ENCODE measurements around the gene GLRX.
"Not testable (repeated sequence)": the region's sequence is repeated elsewhere in the genome, so short reads cannot be mapped to it uniquely, and the experiment has no call there.

The GLRX gene

DNA sequence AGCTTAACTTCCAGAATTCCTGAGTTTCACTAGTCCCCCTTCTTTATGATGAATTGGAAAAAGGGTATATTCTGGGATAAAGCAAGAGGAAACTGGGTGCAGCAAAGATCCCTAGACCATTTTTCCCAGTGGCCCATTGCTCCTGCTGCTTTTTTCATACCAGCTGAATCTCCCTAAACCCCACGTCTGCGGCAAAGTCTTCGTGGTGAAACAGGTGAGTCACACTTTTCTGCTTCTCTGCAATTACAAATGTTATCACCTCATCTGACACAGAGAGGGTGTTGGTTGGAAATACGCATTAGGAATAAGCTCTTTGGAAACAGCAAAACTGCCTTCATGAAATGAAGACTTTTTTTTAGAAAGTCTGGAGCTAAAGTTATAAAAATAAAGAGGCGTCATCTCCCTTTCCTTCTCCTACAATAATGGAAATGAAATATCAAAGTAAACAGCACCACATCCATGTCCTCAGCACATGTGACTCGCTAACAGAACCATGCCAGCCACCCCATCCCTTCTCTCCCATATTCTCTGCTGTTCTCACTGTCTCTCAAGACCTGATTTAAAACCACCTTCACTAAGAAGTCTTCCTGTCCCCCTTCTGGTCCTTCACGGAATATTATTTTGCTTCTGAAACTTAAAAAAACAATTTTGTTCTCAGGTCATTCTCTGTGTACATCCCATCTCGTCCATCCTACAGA, 39.5 kb upstream of the GLRX start:
- Histone ChIP-seq H3K27me3 (ENCODE audit: insufficient read depth, low read length) (no peaks in the 10 kb centered on the region), H3K9me3 (ENCODE audit: insufficient read depth, low read depth, low read length) (no peaks in the 10 kb centered on the region), H3K4me1 (ENCODE audit: insufficient read depth, low read length) (peaks cover 17% of the 10 kb centered on the region), H3K9ac (ENCODE audit: low read depth, low read length) (no peak overlapping the region), H3K4me3 (ENCODE audit: low read length) (no peak overlapping the region), H3K27ac (ENCODE audit: low read depth, low read length) (no peak overlapping the region), H3K36me3 (ENCODE audit: insufficient read depth, low read length) (no peaks in the 10 kb centered on the region)
- WGBS, result 80% methylated on average over 7 of the region's 8 CpGs

DNA sequence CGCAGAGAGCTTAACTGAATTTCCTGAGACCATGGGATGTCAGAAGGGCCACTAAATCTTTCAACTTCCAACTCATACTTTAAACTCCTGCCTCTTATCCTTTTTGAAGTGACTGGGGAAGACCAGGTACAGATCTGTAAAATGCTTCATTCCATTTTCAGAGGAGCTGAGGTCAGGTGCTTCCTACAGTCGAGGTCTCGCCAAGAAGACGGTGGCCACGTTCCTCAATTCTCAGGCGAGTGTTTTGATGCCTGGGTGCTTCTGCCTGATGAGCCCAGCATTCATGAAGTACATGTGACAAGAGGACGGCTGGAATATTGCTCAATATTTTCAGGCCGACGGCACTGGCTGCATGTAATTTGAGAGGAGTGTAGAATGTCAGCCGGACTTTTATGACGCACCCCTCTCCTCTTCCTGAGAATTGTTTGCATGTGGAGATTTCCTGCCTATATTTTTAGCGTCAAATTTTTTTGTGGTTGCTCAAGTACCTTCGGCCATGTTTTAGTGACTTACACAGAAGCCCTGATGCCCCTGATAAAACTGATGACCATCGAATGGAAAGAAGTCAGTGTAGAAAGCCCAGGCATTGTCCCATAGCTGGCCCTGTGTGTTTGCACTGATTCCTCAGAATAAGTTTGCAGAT, 38.8 kb upstream of the GLRX start:
- Histone ChIP-seq H3K27me3 (ENCODE audit: insufficient read depth, low read length) (no peaks in the 10 kb centered on the region), H3K4me3 (ENCODE audit: low read length) (no peak overlapping the region), H3K27ac (ENCODE audit: low read depth, low read length) (no peak overlapping the region), H3K9ac (ENCODE audit: low read depth, low read length) (no peak overlapping the region), H3K4me1 (ENCODE audit: insufficient read depth, low read length) (peaks cover 17% of the 10 kb centered on the region), H3K36me3 (ENCODE audit: insufficient read depth, low read length) (no peaks in the 10 kb centered on the region), H3K9me3 (ENCODE audit: insufficient read depth, low read depth, low read length) (no peaks in the 10 kb centered on the region)
- 95% methylated on average over 14 of the region's 14 CpGs for WGBS

DNA sequence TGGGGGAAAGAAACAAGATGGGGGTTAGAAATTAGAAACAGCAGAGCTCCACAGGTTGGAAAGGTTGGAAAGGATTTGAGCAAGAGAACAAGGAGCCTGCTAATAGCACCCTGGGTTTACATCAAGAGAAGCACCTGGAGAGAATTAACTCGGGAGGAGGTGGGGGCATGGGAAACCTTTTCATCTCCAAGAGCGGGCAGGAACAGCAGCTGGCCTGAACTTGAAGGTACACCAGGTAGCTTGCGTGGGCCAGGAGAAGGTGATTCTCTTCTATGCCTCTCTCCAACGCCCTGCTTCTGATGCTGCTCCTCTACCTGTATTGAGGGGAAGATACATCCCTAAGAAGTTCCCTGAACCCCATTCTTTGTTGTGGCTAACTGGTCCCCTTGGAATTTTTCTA, 37.1 kb upstream of the GLRX start:
- no peak overlapping the region for H3K4me3 ChIP-seq (ENCODE audit: low read length)
- H3K36me3 ChIP-seq (ENCODE audit: insufficient read depth, low read length), result no peaks in the 10 kb centered on the region
- H3K9ac ChIP-seq (ENCODE audit: low read depth, low read length), result no peak overlapping the region
- no peaks in the 10 kb centered on the region for H3K27me3 ChIP-seq (ENCODE audit: insufficient read depth, low read length)
- no peaks in the 10 kb centered on the region for H3K9me3 ChIP-seq (ENCODE audit: insufficient read depth, low read depth, low read length)
- H3K27ac ChIP-seq (ENCODE audit: low read depth, low read length), result no peak overlapping the region
- peaks cover 17% of the 10 kb centered on the region for H3K4me1 ChIP-seq (ENCODE audit: insufficient read depth, low read length)
- WGBS, result 82% methylated on average over 4 of the region's 4 CpGs

DNA sequence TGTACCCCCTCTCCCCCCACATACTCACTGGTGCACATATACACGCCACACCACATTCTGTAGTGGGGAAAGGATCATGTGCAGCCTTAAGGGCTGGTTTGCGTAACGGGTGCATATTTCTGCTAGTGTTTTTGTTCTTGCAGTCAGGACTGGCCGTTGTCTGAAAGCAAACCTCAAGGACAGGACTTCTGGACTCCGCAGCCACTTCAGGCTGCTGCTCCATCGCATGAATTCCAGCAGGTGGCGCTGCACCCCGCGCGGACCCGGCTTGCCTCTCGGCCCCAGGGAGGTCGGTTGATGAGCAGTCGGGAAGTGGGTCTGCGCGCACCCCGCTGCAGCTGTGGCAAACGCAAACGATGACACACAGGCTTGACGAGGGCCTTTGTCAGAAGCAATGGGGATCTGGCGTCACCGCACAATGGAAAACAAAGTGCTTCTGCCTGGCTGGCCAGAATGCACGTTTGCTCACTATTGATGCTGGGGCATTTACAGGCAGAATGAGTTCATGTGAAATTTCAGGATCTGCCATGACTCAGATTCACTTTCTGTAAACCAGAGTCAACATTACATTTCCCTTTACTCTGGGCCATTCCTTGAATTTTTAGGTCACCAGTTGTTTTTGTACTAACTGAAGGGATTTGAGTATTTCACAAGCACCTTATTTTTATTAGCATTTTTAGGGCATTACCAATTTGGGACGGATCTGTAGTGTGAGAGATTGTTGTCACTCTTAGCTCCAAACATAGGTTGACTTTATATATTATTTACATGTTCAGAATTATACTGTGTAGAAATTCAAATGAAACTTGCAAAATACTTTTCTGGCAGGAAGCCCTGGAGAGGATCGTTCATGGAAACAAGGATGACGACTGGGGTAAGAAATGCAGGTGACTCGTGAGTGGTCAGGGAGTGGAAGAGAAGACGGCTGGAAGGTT, 36.4 kb upstream of the GLRX start:
- Histone ChIP-seq H3K4me1 (ENCODE audit: insufficient read depth, low read length) (peaks cover 17% of the 10 kb centered on the region), H3K27ac (ENCODE audit: low read depth, low read length) (peak overlapping the region; percentile 14; the same call in 1 of the 2 replicates), H3K9me3 (ENCODE audit: insufficient read depth, low read depth, low read length) (no peaks in the 10 kb centered on the region), H3K9ac (ENCODE audit: low read depth, low read length) (peak overlapping the region; percentile 3; the same call in 1 of the 2 replicates), H3K27me3 (ENCODE audit: insufficient read depth, low read length) (no peaks in the 10 kb centered on the region), H3K4me3 (ENCODE audit: low read length) (peak overlapping the region; percentile 18), H3K36me3 (ENCODE audit: insufficient read depth, low read length) (no peaks in the 10 kb centered on the region)
- 14% methylated on average over 26 of the region's 28 CpGs for WGBS

DNA sequence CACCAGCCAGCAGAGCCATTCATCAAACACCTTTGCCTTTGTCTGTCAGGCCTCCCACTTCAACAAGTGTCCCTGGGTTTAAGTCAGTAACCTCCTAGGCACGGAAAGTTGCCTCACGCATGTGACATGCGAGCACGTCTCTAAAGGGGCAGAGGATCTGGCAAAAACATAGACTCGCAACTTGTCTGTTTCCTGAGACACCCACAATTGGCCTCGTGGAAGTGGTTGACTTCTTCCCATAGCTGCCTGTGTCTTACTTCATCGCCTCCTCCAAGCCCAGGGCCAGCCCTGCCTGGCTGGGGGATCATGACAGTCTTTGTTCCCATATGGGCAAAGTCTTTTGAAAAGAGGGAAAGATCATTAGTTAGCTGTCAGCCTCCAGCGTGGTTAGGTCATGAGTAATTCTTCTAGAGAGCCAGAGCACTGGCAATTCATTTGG, 35.5 kb upstream of the GLRX start:
- peaks cover 10% of the 10 kb centered on the region for H3K4me1 ChIP-seq (ENCODE audit: insufficient read depth, low read length)
- no peak overlapping the region for H3K4me3 ChIP-seq (ENCODE audit: low read length)
- no peaks in the 10 kb centered on the region for H3K9me3 ChIP-seq (ENCODE audit: insufficient read depth, low read depth, low read length)
- H3K9ac ChIP-seq (ENCODE audit: low read depth, low read length), result no peak overlapping the region
- H3K27ac ChIP-seq (ENCODE audit: low read depth, low read length), result no peak overlapping the region; the same call in 1 of the 2 replicates
- H3K27me3 ChIP-seq (ENCODE audit: insufficient read depth, low read length), result no peaks in the 10 kb centered on the region
- H3K36me3 ChIP-seq (ENCODE audit: insufficient read depth, low read length), result no peaks in the 10 kb centered on the region
- WGBS, result 86% methylated on average over 8 of the region's 8 CpGs

DNA sequence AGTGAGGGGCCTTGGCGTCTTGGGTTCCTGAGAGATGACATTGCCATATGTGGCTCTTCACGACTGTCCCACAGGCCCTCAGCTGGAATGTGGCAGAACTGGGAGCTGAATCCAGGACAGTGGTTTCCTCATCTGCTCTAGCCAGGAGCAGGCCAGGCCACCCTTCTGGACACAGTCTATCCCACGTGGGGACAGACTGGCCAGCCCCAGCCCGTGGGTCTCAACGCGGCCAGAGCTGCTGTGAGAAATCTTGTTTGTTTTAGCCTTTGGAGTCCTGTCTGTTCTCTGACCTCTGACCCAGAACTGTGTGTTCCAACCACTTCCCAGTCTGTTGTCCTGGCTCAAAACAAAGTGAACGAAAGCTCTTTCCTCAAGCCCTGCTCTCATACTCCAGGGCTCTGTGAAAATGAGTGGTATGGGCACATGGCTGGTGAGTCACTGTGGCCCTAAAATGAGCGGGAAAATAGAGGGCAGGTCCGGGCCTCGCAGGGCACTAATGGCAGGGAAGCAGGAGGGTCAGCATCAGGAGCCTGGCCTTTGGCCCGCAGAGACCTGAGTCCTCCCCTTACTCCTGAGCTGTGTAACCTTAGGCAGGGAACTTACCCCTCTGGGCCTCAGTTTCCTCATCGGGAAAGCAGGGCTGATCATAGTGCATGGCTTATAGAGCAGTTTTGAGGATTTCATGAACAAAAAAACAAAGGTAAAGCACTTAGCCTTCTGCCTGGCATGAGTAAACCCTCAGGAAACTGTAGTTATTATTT, 34.8 kb upstream of the GLRX start:
- H3K9me3 ChIP-seq (ENCODE audit: insufficient read depth, low read depth, low read length), result no peaks in the 10 kb centered on the region
- H3K27ac ChIP-seq (ENCODE audit: low read depth, low read length), result no peak overlapping the region; the same call in 1 of the 2 replicates
- 87% methylated on average over 12 of the region's 12 CpGs for WGBS
- no peak overlapping the region for H3K9ac ChIP-seq (ENCODE audit: low read depth, low read length)
- peaks cover 9% of the 10 kb centered on the region; the same call in 1 of the 2 replicates for H3K4me1 ChIP-seq (ENCODE audit: insufficient read depth, low read length)
- no peaks in the 10 kb centered on the region for H3K27me3 ChIP-seq (ENCODE audit: insufficient read depth, low read length)
- no peak overlapping the region for H3K4me3 ChIP-seq (ENCODE audit: low read length)
- no peaks in the 10 kb centered on the region for H3K36me3 ChIP-seq (ENCODE audit: insufficient read depth, low read length)

DNA sequence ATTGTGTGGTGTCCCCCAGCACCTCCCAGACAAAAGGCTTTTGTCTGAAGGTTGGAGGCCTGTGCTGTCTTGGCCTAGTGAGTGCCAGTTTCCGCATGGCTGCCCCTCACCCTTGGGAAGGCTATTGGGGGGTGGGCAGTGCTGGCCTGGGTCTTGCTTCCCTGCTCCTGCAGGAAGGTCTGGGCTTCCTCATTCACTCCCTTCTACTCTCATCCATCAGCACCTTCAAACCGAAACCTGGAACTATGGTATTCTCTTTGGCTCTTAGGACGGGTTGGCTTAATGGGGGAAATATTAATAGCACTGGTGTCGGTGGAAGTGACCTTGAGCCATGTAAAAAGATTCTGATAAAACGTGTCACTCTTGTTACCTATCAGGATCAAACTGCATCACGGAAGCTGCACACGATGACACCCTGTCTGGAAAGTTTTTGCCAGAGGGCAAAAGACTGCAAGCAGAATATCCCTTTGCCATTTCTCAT, 34.0 kb upstream of the GLRX start:
- Histone ChIP-seq H3K9ac (ENCODE audit: low read depth, low read length) (no peak overlapping the region), H3K9me3 (ENCODE audit: insufficient read depth, low read depth, low read length) (no peaks in the 10 kb centered on the region), H3K27me3 (ENCODE audit: insufficient read depth, low read length) (no peaks in the 10 kb centered on the region), H3K4me3 (ENCODE audit: low read length) (no peak overlapping the region), H3K36me3 (ENCODE audit: insufficient read depth, low read length) (no peaks in the 10 kb centered on the region), H3K27ac (ENCODE audit: low read depth, low read length) (no peak overlapping the region), H3K4me1 (ENCODE audit: insufficient read depth, low read length) (peaks cover 9% of the 10 kb centered on the region; the same call in 1 of the 2 replicates)
- 95% methylated on average over 7 of the region's 7 CpGs for WGBS

DNA sequence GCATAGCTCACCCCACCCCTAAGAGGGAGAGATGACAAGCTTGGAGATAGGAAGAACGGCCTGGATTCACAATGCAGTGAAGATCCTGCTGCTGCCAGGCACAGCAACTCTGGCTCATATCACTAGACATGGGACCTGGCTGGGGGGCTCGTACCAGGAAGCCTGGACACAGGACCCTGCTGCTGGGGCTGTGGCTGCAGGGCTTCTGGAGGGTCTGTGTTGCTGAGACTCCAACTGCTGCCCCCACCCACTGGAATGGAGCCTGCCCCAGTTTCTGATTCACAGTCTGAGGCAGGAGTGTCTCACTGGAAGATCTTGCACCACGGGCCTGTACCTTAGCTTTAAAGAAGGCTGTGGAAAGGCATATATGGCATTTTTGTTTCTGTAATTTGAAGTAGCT, 31.0 kb upstream of the GLRX start:
- Histone ChIP-seq H3K36me3 (ENCODE audit: insufficient read depth, low read length) (no peaks in the 10 kb centered on the region), H3K27ac (ENCODE audit: low read depth, low read length) (no peak overlapping the region), H3K9me3 (ENCODE audit: insufficient read depth, low read depth, low read length) (no peaks in the 10 kb centered on the region), H3K4me1 (ENCODE audit: insufficient read depth, low read length) (no peaks in the 10 kb centered on the region; the same call in 1 of the 2 replicates), H3K27me3 (ENCODE audit: insufficient read depth, low read length) (no peaks in the 10 kb centered on the region), H3K4me3 (ENCODE audit: low read length) (no peak overlapping the region), H3K9ac (ENCODE audit: low read depth, low read length) (no peak overlapping the region)
- 98% methylated on average over 3 of the region's 3 CpGs for WGBS

DNA sequence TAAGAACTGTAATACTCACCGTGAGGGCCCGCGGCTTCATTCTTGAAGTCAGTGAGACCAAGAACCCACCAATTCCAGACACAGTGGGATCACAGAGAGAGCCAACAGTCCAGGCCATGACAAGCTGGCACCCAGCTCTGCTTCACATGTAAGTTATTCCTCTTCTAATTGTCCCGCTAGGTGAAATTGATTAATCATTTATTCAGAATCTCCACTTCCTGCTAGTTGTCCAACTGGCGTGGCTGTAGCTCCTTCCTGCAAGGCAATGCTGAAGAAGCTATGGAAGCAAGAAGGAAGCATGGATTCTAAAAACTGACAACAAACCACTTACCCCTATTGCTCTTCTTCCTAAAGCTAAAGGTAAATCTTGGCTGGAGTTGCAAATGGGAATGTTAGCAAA, 30.0 kb upstream of the GLRX start:
- Histone ChIP-seq H3K4me3 (ENCODE audit: low read length) (no peak overlapping the region), H3K9me3 (ENCODE audit: insufficient read depth, low read depth, low read length) (no peaks in the 10 kb centered on the region), H3K27me3 (ENCODE audit: insufficient read depth, low read length) (no peaks in the 10 kb centered on the region), H3K36me3 (ENCODE audit: insufficient read depth, low read length) (no peaks in the 10 kb centered on the region), H3K4me1 (ENCODE audit: insufficient read depth, low read length) (no peaks in the 10 kb centered on the region), H3K27ac (ENCODE audit: low read depth, low read length) (no peak overlapping the region), H3K9ac (ENCODE audit: low read depth, low read length) (no peak overlapping the region)
- 95% methylated on average over 5 of the region's 5 CpGs for WGBS

DNA sequence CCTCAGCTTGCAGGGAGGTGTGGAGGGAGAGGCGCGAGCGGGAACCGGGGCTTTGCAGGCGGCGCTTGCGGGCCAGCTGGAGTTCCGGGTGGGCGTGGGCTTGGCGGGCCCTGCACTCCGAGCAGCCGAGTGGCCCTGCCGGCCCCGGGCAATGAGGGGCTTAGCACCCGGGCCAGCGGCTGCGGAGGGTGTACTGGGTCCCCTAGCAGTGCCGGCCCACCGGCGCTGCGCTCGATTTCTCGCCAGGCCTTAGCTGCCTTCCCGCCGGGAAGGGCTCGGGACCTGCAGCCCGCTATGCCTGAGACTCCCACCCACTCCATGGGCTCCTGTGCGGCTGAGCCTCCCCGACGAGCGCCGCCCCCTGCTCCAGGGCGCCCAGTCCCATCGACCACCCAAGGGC, 28.6 kb upstream of the GLRX start:
- H3K4me1 ChIP-seq (ENCODE audit: insufficient read depth, low read length); H3K36me3 ChIP-seq (ENCODE audit: insufficient read depth, low read length); H3K27me3 ChIP-seq (ENCODE audit: insufficient read depth, low read length); H3K9ac ChIP-seq (ENCODE audit: low read depth, low read length); H3K27ac ChIP-seq (ENCODE audit: low read depth, low read length); H3K4me3 ChIP-seq (ENCODE audit: low read length); H3K9me3 ChIP-seq (ENCODE audit: insufficient read depth, low read depth, low read length): not testable (repeated sequence)
- WGBS, result 96% methylated on average over 34 of the region's 34 CpGs
